H1 (cell line): ENCODE results near the gene CCDC80. TPM values are rescaled to one million over a fixed set of nuclear protein-coding genes. Genes with fewer than 3 reads are reported as not detected.

Experiments used
- CTCF ChIA-PET: fragments of 300-600 bp; sonication (Branson Sonifier 250); formaldehyde crosslinking; loops from one replicate; lab custom pipeline; 2021; ENCODE audit not compliant: partially characterized antibody; lab: Charles Lee
- POLR2A ChIA-PET: fragments of 300-600 bp; sonication (Branson Sonifier 250); formaldehyde crosslinking; loops from one replicate; lab custom pipeline; 2021; ENCODE audit warnings: inconsistent platforms; ENCODE audit not compliant: partially characterized antibody; lab: Charles Lee
- DNase-seq, 2 experiments: peaks; one replicate each; pipeline versions ENCODE4 v3.0.0 to v3.0.0-alpha.2; 2010 to 2022; ENCODE audit warnings: low spot score in 2 of 2, low read depth in 1 of 2, mixed read lengths in 1 of 2
- FAIRE-seq: peaks from 2 replicates; lab custom pipeline; 2011; peaks lifted over from hg19 to GRCh38; lab: Jason Lieb, UNC
- H2AFZ ChIP-seq: 2 replicates; pipeline ENCODE4 v1.8.1; 2012; ENCODE audit warnings: low read length, inconsistent platforms
- H2AK5ac ChIP-seq: 2 replicates; pipeline ENCODE4 v1.6.1; 2013; ENCODE audit warnings: low read depth, low read length
- H2BK120ac ChIP-seq: replicated peaks from 2 replicates; pipeline ENCODE3; 2013; ENCODE audit warnings: low read depth, low read length, inconsistent platforms
- H2BK12ac ChIP-seq: 2 replicates; pipeline ENCODE4 v1.6.1; 2013; ENCODE audit warnings: low read depth, low read length
- H2BK15ac ChIP-seq: 2 replicates; pipeline ENCODE4 v1.6.1; 2013; ENCODE audit warnings: low read length
- H2BK20ac ChIP-seq: 2 replicates; pipeline ENCODE4 v1.6.1; 2013; ENCODE audit warnings: low read length
- H2BK5ac ChIP-seq: 2 replicates; pipeline ENCODE4 v1.6.1; 2013; ENCODE audit warnings: low read depth, low read length
- H3K14ac ChIP-seq: 2 replicates; pipeline ENCODE4 v1.6.1; 2013; ENCODE audit warnings: inconsistent platforms; ENCODE audit not compliant: insufficient read length
- H3K18ac ChIP-seq: 2 replicates; pipeline ENCODE4 v1.6.1; 2013; ENCODE audit warnings: low read length; ENCODE audit errors: extremely low read depth
- H3K23ac ChIP-seq: 2 replicates; pipeline ENCODE4 v1.6.1; 2013; ENCODE audit warnings: inconsistent platforms; ENCODE audit not compliant: insufficient read length
- H3K23me2 ChIP-seq: 2 replicates; pipeline ENCODE4 v1.6.1; 2013; ENCODE audit warnings: low read depth, low read length
- H3K27ac ChIP-seq: 2 replicates; pipeline ENCODE4 v1.6.1; 2011; ENCODE audit warnings: low read depth, low read length, inconsistent platforms
- H3K27me3 ChIP-seq, 4 experiments: replicated peaks in 1 of 4; 1 replicate in 1 of 4; 2 replicates in 3 of 4; pipeline versions ENCODE4 v1.6.1 to v1.8.1; 2011 to 2013; ENCODE audit warnings: low read length in 3 of 4, mild to moderate bottlenecking in 3 of 4, inconsistent platforms in 2 of 4, mixed read lengths in 2 of 4, moderate library complexity in 1 of 4; ENCODE audit not compliant: control insufficient read depth in 3 of 4, insufficient read depth in 3 of 4; ENCODE audit errors: extremely low read depth in 1 of 4
- H3K36me3 ChIP-seq, 4 experiments: 2 replicates each; pipeline versions ENCODE4 v1.6.1 to v1.8.1; 2011 to 2013; ENCODE audit warnings: mild to moderate bottlenecking in 4 of 4, low read length in 3 of 4, moderate library complexity in 2 of 4, control low read depth in 1 of 4, inconsistent platforms in 1 of 4; ENCODE audit not compliant: insufficient read depth in 4 of 4, control insufficient read depth in 2 of 4
- H3K4ac ChIP-seq: replicated peaks from 2 replicates; pipeline ENCODE3; 2013; ENCODE audit warnings: low read length, low read depth, mixed read lengths, inconsistent platforms; ENCODE audit not compliant: insufficient read length
- H3K4me1 ChIP-seq, 4 experiments: replicated peaks in 1 of 4; 1 replicate in 1 of 4; 2 replicates in 3 of 4; pipeline versions ENCODE4 v1.6.1 to v1.8.1; 2011 to 2013; ENCODE audit warnings: low read length in 3 of 4, inconsistent platforms in 2 of 4, mixed read lengths in 1 of 4; ENCODE audit not compliant: insufficient read depth in 4 of 4, control insufficient read depth in 3 of 4
- H3K4me2 ChIP-seq, 2 experiments: 2 replicates each; pipeline versions ENCODE4 v1.6.1 to v1.8.1; 2011 to 2013; ENCODE audit warnings: low read depth in 2 of 2, low read length in 2 of 2, control low read depth in 1 of 2, inconsistent platforms in 1 of 2, mild to moderate bottlenecking in 1 of 2; ENCODE audit not compliant: insufficient read depth in 1 of 2
- H3K4me3 ChIP-seq, 4 experiments: fragments of 200-600, 300-600 bp in 1 of 4; sonication (generic), shearing (Covaris generic), sonication (Bioruptor Twin) in 1 of 4; 2 replicates each; pipeline versions ENCODE4 v1.5.1 to v1.8.1; 2011 to 2016; ENCODE audit warnings: low read length in 4 of 4, low read depth in 3 of 4, control low read depth in 2 of 4, inconsistent platforms in 2 of 4, mild to moderate bottlenecking in 2 of 4, mixed read lengths in 1 of 4, moderate library complexity in 1 of 4; ENCODE audit not compliant: insufficient read depth in 2 of 4; ENCODE audit errors: extremely low read depth in 1 of 4
- H3K56ac ChIP-seq: replicated peaks from 2 replicates; pipeline ENCODE3; 2013; ENCODE audit warnings: low read depth, mild to moderate bottlenecking, mixed read lengths, low read length, inconsistent platforms; ENCODE audit not compliant: insufficient read length
- H3K79me1 ChIP-seq: 2 replicates; pipeline ENCODE4 v1.6.1; 2013; ENCODE audit warnings: low read depth, low read length, control low read depth
- H3K79me2 ChIP-seq, 2 experiments: 2 replicates each; pipeline versions ENCODE4 v1.6.1 to v1.8.1; 2012 to 2013; ENCODE audit warnings: low read length in 2 of 2, mild to moderate bottlenecking in 2 of 2, inconsistent platforms in 1 of 2; ENCODE audit not compliant: insufficient read depth in 2 of 2, control insufficient read depth in 1 of 2
- H3K9ac ChIP-seq, 4 experiments: replicated peaks in 1 of 4; 1 replicate in 1 of 4; 2 replicates in 3 of 4; pipeline versions ENCODE4 v1.6.1 to v1.8.1; 2011 to 2013; ENCODE audit warnings: low read depth in 3 of 4, low read length in 3 of 4, control low read depth in 2 of 4, mild to moderate bottlenecking in 2 of 4, moderate library complexity in 2 of 4, inconsistent platforms in 1 of 4; ENCODE audit errors: extremely low read depth in 1 of 4
- H3K9me3 ChIP-seq, 2 experiments: 2 replicates each; pipeline versions ENCODE4 v1.6.1 to v1.8.1; 2012 to 2013; ENCODE audit warnings: mild to moderate bottlenecking in 2 of 2, moderate library complexity in 2 of 2, control low read depth in 1 of 2, inconsistent platforms in 1 of 2, low read depth in 1 of 2, low read length in 1 of 2, mixed read lengths in 1 of 2; ENCODE audit not compliant: insufficient read depth in 2 of 2
- H4K20me1 ChIP-seq, 2 experiments: replicated peaks in 1 of 2; 2 replicates each; pipeline versions ENCODE3 to v1.8.1; 2011 to 2013; ENCODE audit warnings: inconsistent platforms in 2 of 2, low read length in 2 of 2, mild to moderate bottlenecking in 1 of 2; ENCODE audit not compliant: insufficient read depth in 2 of 2, control insufficient read depth in 1 of 2
- H4K5ac ChIP-seq: 2 replicates; pipeline ENCODE4 v1.6.1; 2013; ENCODE audit warnings: low read length, low read depth, mixed read lengths, inconsistent platforms; ENCODE audit not compliant: insufficient read length
- H4K8ac ChIP-seq: 2 replicates; pipeline ENCODE4 v1.8.0; 2013; ENCODE audit warnings: mild to moderate bottlenecking, moderate library complexity, low read length, inconsistent platforms; ENCODE audit not compliant: insufficient read depth; ENCODE audit errors: extremely low read depth
- H4K91ac ChIP-seq: replicated peaks from 2 replicates; pipeline ENCODE3; 2013; ENCODE audit warnings: low read length, mixed read lengths, inconsistent platforms; ENCODE audit not compliant: insufficient read length
- BACH1 ChIP-seq: IDR thresholded peaks from 2 replicates; pipeline ENCODE4 v1.6.1; 2012; ENCODE audit warnings: low read length, improper control_type of control experiment
- BCL11A ChIP-seq, 2 experiments: IDR thresholded peaks; one replicate each; pipeline ENCODE4 v1.6.1; 2011; ENCODE audit warnings: low read depth in 2 of 2, low read length in 2 of 2, mild to moderate bottlenecking in 2 of 2
- CEBPB ChIP-seq: IDR thresholded peaks from 2 replicates; pipeline ENCODE4 v1.6.1; 2012; ENCODE audit warnings: low read depth, low read length
- EP300 ChIP-seq, 2 experiments: IDR thresholded peaks; 1 replicate in 1 of 2; 2 replicates in 1 of 2; pipeline ENCODE4 v1.6.1; 2011 to 2012; ENCODE audit warnings: low read depth in 2 of 2, low read length in 2 of 2, mild to moderate bottlenecking in 2 of 2, borderline replicate concordance in 1 of 2, inconsistent platforms in 1 of 2, moderate library complexity in 1 of 2
- KDM5A ChIP-seq: fragments of 200-600 bp; IDR thresholded peaks from 2 replicates; pipeline ENCODE4 v1.7.1; 2012; ENCODE audit warnings: mild to moderate bottlenecking, low read length, inconsistent platforms, mixed read lengths
- MAFK ChIP-seq: IDR thresholded peaks from 2 replicates; pipeline ENCODE4 v1.6.1; 2012; ENCODE audit warnings: low read depth, mild to moderate bottlenecking, improper control_type of control experiment, low read length
- SUZ12 ChIP-seq: fragments of 200-600 bp; sonication (generic); IDR thresholded peaks from 2 replicates; pipeline ENCODE4 v1.6.1; 2012; ENCODE audit warnings: mild to moderate bottlenecking, inconsistent platforms, low read length, moderate library complexity, mixed read lengths
- ZNF274 ChIP-seq: IDR thresholded peaks from 2 replicates; pipeline ENCODE4 v1.7.0; 2012; ENCODE audit warnings: low read length, borderline replicate concordance; ENCODE audit errors: extremely low read depth
- WGBS, 2 experiments: shearing (Covaris generic) in 1 of 2; methylation state at CpG; one replicate each; pipeline versions ENCODE4 v1.1.6 to v1.1.7; 2013 to 2015; ENCODE audit warnings: low lambda C conversion rate in 2 of 2, mixed read lengths in 2 of 2, inconsistent platforms in 1 of 2, low coverage in 1 of 2, missing lambda C conversion rate in 1 of 2; ENCODE audit not compliant: insufficient replicate concordance in 2 of 2, insufficient coverage in 1 of 2, insufficient read length in 1 of 2; ENCODE audit errors: extremely low coverage in 1 of 2, missing lambda C conversion rate in 1 of 2; 5-methylcytosine and 5-hydroxymethylcytosine counted together
- polyA plus RNA-seq, 7 experiments: library from polyadenylated mRNA; depleted of rRNA in 3 of 7; stranded (reverse) in 5 of 7; unstranded in 2 of 7; fragments of >200 nt in 5 of 7; fragments of 200-250 nt in 2 of 7; gene quantifications; 1 replicate in 5 of 7; 2 replicates in 1 of 7; 4 replicates in 1 of 7; pipeline versions ENCODE4 v1.2.1 to v1.2.3, GENCODE V29; 2011 to 2013; ENCODE audit warnings: missing spikeins in 2 of 7, mixed read lengths in 2 of 7
- total RNA-seq: library from RNA; stranded (reverse); fragmentation: NEBNext Ultra II Directional; extraction: Animal tissue kit (Norgen Biotek cat#: 25700); gene quantifications from 2 replicates; pipeline ENCODE4 v1.2.1, GENCODE V29; 2021

The CCDC80 gene
- total and polyA plus RNA-seq, 2 of the 8 experiments (the other 6 are each of a cell fraction or from before 2014, with no cell fraction given) = 1.1 to 12.9 TPM

DNA sequence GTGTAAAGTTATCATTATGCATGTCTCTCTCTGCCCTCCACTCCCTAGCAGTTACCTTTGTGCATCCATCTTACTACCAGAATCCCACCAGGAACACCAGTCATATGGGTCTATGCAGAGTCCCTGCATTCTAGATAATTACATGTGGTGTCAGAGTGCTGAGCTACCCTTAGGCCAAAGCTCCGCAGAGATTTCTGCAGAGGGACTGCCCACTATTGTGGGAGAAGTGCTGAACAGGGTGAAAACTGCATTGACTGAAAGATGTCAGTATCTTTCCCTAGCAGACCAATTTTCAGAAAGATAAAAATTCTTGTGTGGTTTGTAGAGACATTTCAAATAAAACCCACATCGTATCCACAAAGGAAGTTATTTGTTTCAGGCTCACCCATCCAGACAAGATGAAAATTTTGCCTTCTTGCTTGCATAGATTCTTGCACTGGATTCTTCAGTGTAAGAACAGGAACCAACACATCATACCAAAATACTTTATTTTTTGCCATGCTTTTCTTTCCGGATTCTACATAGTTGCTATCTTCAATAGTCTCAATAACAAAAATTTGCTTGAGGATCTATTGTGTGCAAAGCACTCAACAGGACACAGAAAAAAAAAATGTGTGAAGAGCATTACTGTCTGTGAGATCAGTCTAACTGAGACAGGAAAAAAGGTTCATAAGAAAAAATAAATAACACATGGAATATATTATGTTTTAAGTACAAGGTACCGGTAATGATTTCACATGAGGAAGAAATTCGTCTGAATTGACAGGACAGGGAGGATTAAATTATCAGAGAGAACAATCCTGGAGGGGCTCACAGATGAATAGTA, 32.0 kb upstream of the CCDC80 start:
- no peak overlapping the region for H2BK20ac ChIP-seq
- H3K9me3 ChIP-seq = no peaks in the 10 kb centered on the region
- no peak overlapping the region for H3K9ac ChIP-seq
- CTCF ChIA-PET = interaction anchor here (1.1 kb wide), 2 partner anchors 8 to 9 kb away, joined by 3 read pairs; no protein-coding TSS in a partner anchor
- no peak overlapping the region for H2AK5ac ChIP-seq
- H3K79me2 ChIP-seq = no peaks in the 10 kb centered on the region
- no peak overlapping the region for H2BK5ac ChIP-seq
- H2AFZ ChIP-seq = no peak overlapping the region
- FAIRE-seq (no peak), DNase-seq (no peak)
- 91% methylated on average over 5 of the region's 5 CpGs; no CpG with 5 or more reads in 1 of the 2 experiments for WGBS, 2 experiments
- no peak overlapping the region for H2BK120ac ChIP-seq
- no peak overlapping the region for H3K23ac ChIP-seq
- no peaks in the 10 kb centered on the region for H3K36me3 ChIP-seq
- no peak overlapping the region for H2BK12ac ChIP-seq
- H3K4me2 ChIP-seq = no peak overlapping the region
- no peak overlapping the region for H4K91ac ChIP-seq
- no peak overlapping the region for H4K8ac ChIP-seq
- no peaks in the 10 kb centered on the region for H3K79me1 ChIP-seq
- TF ChIP-seq KDM5A = no peak
- no peak for TF ChIP-seq EP300 (IDR thresholded peaks at IDR 0.05; ENCODE audit: borderline replicate concordance in 1 of 2, low read depth in 2 of 2, low read length in 2 of 2)
- TF ChIP-seq BCL11A (IDR thresholded peaks at IDR 0.05; ENCODE audit: low read depth in 2 of 2, low read length in 2 of 2) = no peak
- TF ChIP-seq SUZ12 = no peak
- TF ChIP-seq MAFK = no peak
- no peak for TF ChIP-seq ZNF274
- TF ChIP-seq BACH1 = no peak
- TF ChIP-seq CEBPB = no peak
- H3K18ac ChIP-seq = no peak overlapping the region
- no peak overlapping the region for H3K14ac ChIP-seq
- no peaks in the 10 kb centered on the region for H4K20me1 ChIP-seq
- peaks cover 0 to 9% (median 2%) of the 10 kb centered on the region in 4 experiments; a peak in 4 of 7 replicates for H3K4me1 ChIP-seq
- POLR2A ChIA-PET = no interaction called here
- H3K4ac ChIP-seq = no peak overlapping the region
- no peak overlapping the region for H2BK15ac ChIP-seq
- H3K27ac ChIP-seq = no peak overlapping the region
- H3K56ac ChIP-seq = no peak overlapping the region
- no peak overlapping the region for H4K5ac ChIP-seq
- H3K4me3 ChIP-seq = no peak overlapping the region
- no peaks in the 10 kb centered on the region for H3K27me3 ChIP-seq
- H3K23me2 ChIP-seq = no peaks in the 10 kb centered on the region
